GM20000 (cell line): ENCODE data around the gene RAD21L1.

Source experiments
- DNase-seq: peaks from one replicate; pipeline ENCODE4 v3.0.0; 2012; ENCODE audit warnings: low spot score
- CTCF ChIP-seq: IDR thresholded peaks from 2 replicates; pipeline ENCODE4 v1.5.1; 2012; ENCODE audit warnings: mild to moderate bottlenecking, control low read depth; ENCODE audit errors: extremely low read depth, missing control alignments

Gene RAD21L1

GRCh38 chr20:1225783-1226654 is at the start of gene RAD21L1:
Gene RAD21L1 (plus strand): TSS chr20:1226044. CDS start chr20:1228454, 2,410 bp downstream.
- DNase-seq = peak; percentile 96
- no peak for TF ChIP-seq CTCF

GRCh38 chr20:1177680-1178079 is 48.2 kb upstream of the RAD21L1 start:
- no peak for TF ChIP-seq CTCF
- no peak for DNase-seq

DNA sequence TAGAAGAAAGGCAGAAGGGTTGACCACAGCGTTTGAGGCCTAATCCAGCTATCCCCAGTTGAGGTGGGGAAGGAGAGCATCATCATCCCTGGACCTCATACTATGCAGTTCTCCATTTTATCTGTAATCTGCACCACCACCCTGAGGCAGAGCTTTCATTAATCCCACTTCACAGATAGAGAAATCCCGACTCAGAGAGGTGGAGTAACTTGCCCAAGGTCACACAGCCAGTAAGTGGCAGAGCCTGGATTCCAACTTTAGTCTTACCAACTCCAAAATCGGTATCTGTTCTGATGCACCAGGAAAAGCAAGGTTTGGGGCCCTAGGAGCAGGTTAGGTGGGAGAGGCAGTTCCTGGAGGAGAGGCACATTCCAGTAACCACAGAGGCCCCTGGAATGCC is 47.7 kb upstream of the RAD21L1 start:
- no peak for TF ChIP-seq CTCF
- no peak for DNase-seq

DNA sequence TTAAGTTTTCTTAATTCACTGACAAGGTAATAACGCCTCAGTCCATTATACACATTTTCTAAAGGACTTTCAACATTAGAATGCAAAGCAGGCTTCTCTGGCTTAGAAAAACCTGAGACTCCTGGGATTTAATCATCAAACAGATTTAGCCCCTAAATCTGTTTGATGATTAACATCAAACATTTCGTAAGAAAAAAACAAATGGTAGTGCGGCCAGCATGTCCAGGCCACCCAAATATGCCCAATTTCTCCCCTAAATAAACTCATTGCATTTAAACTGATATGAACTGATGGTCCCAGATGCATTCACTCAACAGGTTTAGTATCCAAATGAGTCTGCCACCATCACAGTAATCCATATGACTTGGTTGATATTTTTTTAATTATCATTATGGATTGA is 47.2 kb upstream of the RAD21L1 start:
- no peak for DNase-seq
- TF ChIP-seq CTCF = no peak

DNA sequence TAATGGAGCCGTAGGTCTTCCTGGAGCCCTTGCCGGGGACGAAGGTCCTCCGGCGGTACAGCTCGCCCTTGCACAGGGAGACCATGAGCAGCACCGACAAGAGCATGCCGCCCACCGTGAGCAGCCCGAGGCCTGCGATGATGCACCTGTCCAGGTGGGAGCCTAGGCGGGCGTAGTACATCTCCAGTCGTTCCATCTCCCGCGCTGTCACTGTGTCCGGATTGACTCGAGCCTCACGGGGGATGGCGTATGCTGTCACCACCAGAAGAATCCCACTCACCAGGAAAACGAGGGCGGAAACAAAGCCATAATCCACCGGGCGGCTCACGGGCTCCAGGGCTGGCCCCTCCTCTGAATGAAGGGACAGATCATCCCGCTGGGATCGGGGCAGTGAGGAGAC is 44.9 kb upstream of the RAD21L1 start:
- TF ChIP-seq CTCF = no peak
- no peak for DNase-seq

GRCh38 chr20:1182106-1182505 is 43.7 kb upstream of the RAD21L1 start:
- TF ChIP-seq CTCF = no peak
- DNase-seq = no peak

- no peak for DNase-seq
- no peak for TF ChIP-seq CTCF
Measured at GRCh38 chr20:1183153-1183552, 42.7 kb upstream of the RAD21L1 start.
